HG03045 (cell line): ENCODE results near the gene FARP1.
"Not testable (repeated sequence)": the region's sequence is repeated elsewhere in the genome, so short reads cannot be mapped to it uniquely, and the experiment has no call there.

Experiments
- ATAC-seq: cut with Tn5 transposase; IDR thresholded peaks from one replicate; pipeline ENCODE4 v1.9.1; 2021; ENCODE audit warnings: mild to moderate bottlenecking, moderate library complexity; ENCODE audit not compliant: unreplicated experiment

FARP1 gene

GRCh38 chr13:98389319-98389718, 246.4 kb downstream of the FARP1 start:
- no peak for ATAC-seq

- ATAC-seq = no peak
These were observed 247.3 kb downstream of the FARP1 start for GRCh38 chr13:98390086-98390715.

- ATAC-seq = no peak
These were observed 251.0 kb downstream of the FARP1 start for GRCh38 chr13:98393873-98394272.

- ATAC-seq = no peak
These were observed 252.1 kb downstream of the FARP1 start for GRCh38 chr13:98394820-98395510.

- no peak for ATAC-seq
These were observed 253.3 kb downstream of the FARP1 start for GRCh38 chr13:98396071-98396710.

- ATAC-seq = no peak
These were observed 254.3 kb downstream of the FARP1 start for GRCh38 chr13:98397221-98397620.

GRCh38 chr13:98397861-98398260, 255.0 kb downstream of the FARP1 start:
- no peak for ATAC-seq

GRCh38 chr13:98398581-98398980, 255.7 kb downstream of the FARP1 start:
- ATAC-seq = no peak

- no peak for ATAC-seq
These were observed 256.9 kb downstream of the FARP1 start for GRCh38 chr13:98399756-98400155.

GRCh38 chr13:98401934-98402333, 259.0 kb downstream of the FARP1 start:
- no peak for ATAC-seq

- no peak for ATAC-seq
These were observed 260.2 kb downstream of the FARP1 start for GRCh38 chr13:98403076-98403475.

GRCh38 chr13:98405107-98405571, 262.2 kb downstream of the FARP1 start:
- ATAC-seq = no peak

- ATAC-seq = no peak
These were observed 262.9 kb downstream of the FARP1 start for GRCh38 chr13:98405690-98406344.

- ATAC-seq = no peak
These were observed 263.5 kb downstream of the FARP1 start for GRCh38 chr13:98406427-98406826.

- no peak for ATAC-seq
These were observed 264.1 kb downstream of the FARP1 start for GRCh38 chr13:98406971-98407370.

- no peak for ATAC-seq
These were observed 264.7 kb downstream of the FARP1 start for GRCh38 chr13:98407575-98407974.

GRCh38 chr13:98409281-98409680, 266.4 kb downstream of the FARP1 start:
- no peak for ATAC-seq

- no peak for ATAC-seq
These were observed 267.7 kb downstream of the FARP1 start for GRCh38 chr13:98410612-98411011.

- ATAC-seq = no peak
These were observed 268.1 kb downstream of the FARP1 start for GRCh38 chr13:98411013-98411412.

GRCh38 chr13:98411617-98412265, 268.8 kb downstream of the FARP1 start:
- no peak for ATAC-seq

- ATAC-seq = not testable (repeated sequence)
These were observed 270.4 kb downstream of the FARP1 start for GRCh38 chr13:98413278-98413677.
